ENCODE data around the gene C2CD4D.
"Not testable (repeated sequence)": the region's sequence is repeated elsewhere in the genome, so short reads cannot be mapped to it uniquely, and the experiment has no call there.

The C2CD4D gene

GRCh38 chr1:151868486-151868885 is 28.9 kb upstream of the C2CD4D start:
- Histone ChIP-seq H3K27me3 (ENCODE audit: insufficient read depth, low read length) (no peaks in the 10 kb centered on the region), H3K4me1 (ENCODE audit: insufficient read depth, low read length) (no peaks in the 10 kb centered on the region), H2AFZ (ENCODE audit: low read depth, low read length) (no peak overlapping the region), H3K9me3 (ENCODE audit: low read length) (no peaks in the 10 kb centered on the region), H3K36me3 (ENCODE audit: insufficient read depth, low read length) (peaks cover under 1% of the 10 kb centered on the region), H3K4me3 (ENCODE audit: low read length) (no peak overlapping the region)

DNA sequence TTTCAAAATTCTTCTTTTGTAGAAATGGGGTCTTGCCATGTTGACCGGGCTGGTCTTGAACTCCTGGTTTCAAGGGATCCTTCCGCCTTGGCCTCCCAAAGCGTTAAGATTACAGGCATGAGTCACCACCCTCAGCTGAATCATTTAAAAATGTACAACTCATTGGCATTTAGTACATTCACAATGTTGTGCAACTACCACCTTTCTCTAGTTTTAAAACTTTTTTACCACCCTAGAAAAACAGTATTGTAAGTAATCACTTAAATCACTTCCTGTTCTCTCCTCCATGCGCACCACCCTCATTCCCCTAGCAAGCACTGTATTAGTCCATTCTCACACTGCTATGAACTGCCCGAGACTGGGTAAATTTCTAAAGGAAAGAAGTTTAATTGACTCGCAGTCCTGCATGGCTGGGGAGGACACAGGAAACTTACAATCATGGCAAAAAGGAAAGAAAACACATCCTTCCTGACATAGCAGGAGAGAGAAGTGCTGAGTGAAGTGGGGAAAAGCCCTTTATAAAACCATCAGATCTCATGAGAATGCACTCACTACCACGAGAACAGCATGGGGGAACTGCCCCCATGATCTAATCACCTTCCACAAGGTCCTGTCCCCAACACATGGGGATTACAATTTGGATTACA is 28.3 kb upstream of the C2CD4D start:
- H3K4me1 ChIP-seq (ENCODE audit: insufficient read depth, low read length) = no peaks in the 10 kb centered on the region
- H3K27me3 ChIP-seq (ENCODE audit: insufficient read depth, low read length) = no peaks in the 10 kb centered on the region
- H3K36me3 ChIP-seq (ENCODE audit: insufficient read depth, low read length) = no peaks in the 10 kb centered on the region
- H2AFZ ChIP-seq (ENCODE audit: low read depth, low read length) = no peak overlapping the region
- H3K9me3 ChIP-seq (ENCODE audit: low read length) = no peaks in the 10 kb centered on the region
- H3K4me3 ChIP-seq (ENCODE audit: low read length) = no peak overlapping the region

DNA sequence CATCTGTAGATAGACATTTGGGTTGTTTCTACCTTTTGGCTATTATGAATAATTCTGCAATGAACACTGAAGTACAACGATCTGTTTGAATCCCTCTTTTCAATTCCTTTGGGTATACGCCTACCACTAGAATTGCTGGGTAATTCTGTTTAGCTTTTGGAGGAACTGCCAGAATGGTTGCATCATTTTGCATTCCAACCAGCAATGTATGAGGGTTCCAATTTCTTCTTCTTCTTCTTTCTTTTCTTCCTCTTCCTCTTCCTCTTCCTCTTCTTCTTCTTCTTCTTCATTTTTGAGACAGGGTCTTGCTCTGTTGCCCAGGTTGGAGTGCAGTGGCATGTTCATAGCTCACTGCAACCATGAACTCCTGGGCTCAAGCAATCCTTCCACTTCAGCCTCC is 27.7 kb upstream of the C2CD4D start:
- H3K27me3 ChIP-seq (ENCODE audit: insufficient read depth, low read length) = no peaks in the 10 kb centered on the region
- no peaks in the 10 kb centered on the region for H3K4me1 ChIP-seq (ENCODE audit: insufficient read depth, low read length)
- H3K9me3 ChIP-seq (ENCODE audit: low read length) = no peaks in the 10 kb centered on the region
- no peak overlapping the region for H3K4me3 ChIP-seq (ENCODE audit: low read length)
- H2AFZ ChIP-seq (ENCODE audit: low read depth, low read length) = no peak overlapping the region
- no peaks in the 10 kb centered on the region for H3K36me3 ChIP-seq (ENCODE audit: insufficient read depth, low read length)

DNA sequence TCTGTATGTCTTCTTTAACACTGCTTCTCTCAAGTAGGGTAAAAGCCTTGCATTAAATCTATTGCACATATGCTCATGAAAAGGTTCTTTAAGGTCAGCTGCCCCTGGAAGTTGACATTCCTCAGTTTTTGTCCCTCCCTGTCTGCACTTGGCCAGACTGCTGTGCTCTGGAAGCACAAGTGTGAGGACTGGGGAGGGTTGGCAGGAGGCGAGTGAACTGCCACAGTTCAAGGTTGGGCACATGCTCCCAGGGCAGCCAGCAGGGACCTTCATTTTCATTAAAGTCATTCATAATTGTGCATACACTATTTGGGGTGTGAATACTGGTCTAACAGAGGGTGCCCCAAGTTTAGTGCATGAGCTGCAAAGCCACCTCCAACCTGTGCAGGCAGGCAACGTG is 24.8 kb upstream of the C2CD4D start:
- Histone ChIP-seq H2AFZ (ENCODE audit: low read depth, low read length) (no peak overlapping the region), H3K36me3 (ENCODE audit: insufficient read depth, low read length) (no peaks in the 10 kb centered on the region), H3K4me3 (ENCODE audit: low read length) (no peak overlapping the region), H3K9me3 (ENCODE audit: low read length) (no peaks in the 10 kb centered on the region), H3K4me1 (ENCODE audit: insufficient read depth, low read length) (no peaks in the 10 kb centered on the region), H3K27me3 (ENCODE audit: insufficient read depth, low read length) (peaks cover 5% of the 10 kb centered on the region)

DNA sequence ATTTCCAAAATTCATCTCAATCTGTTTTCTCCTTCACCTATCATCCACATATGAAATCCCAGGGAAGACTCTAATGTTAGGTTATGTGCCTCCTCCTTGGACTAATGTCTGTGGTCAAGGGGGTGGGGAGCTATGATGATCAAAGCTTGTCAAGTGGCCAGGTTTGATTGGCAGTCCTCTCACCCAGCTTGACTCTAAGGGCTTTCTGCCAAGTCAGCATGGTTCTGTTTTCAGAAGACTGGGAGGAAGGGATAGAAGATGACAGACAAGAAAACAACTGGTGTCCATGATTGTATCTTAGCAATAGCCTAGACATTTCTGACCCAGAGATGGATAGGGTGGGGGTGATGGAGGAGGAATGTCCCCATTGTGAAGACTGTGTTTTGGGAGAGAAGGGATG is 23.0 kb upstream of the C2CD4D start:
- H3K4me1 ChIP-seq (ENCODE audit: insufficient read depth, low read length) = no peaks in the 10 kb centered on the region
- no peaks in the 10 kb centered on the region for H3K9me3 ChIP-seq (ENCODE audit: low read length)
- H3K4me3 ChIP-seq (ENCODE audit: low read length) = no peak overlapping the region
- peaks cover 14% of the 10 kb centered on the region for H3K27me3 ChIP-seq (ENCODE audit: insufficient read depth, low read length)
- H2AFZ ChIP-seq (ENCODE audit: low read depth, low read length) = no peak overlapping the region
- H3K36me3 ChIP-seq (ENCODE audit: insufficient read depth, low read length) = no peaks in the 10 kb centered on the region

DNA sequence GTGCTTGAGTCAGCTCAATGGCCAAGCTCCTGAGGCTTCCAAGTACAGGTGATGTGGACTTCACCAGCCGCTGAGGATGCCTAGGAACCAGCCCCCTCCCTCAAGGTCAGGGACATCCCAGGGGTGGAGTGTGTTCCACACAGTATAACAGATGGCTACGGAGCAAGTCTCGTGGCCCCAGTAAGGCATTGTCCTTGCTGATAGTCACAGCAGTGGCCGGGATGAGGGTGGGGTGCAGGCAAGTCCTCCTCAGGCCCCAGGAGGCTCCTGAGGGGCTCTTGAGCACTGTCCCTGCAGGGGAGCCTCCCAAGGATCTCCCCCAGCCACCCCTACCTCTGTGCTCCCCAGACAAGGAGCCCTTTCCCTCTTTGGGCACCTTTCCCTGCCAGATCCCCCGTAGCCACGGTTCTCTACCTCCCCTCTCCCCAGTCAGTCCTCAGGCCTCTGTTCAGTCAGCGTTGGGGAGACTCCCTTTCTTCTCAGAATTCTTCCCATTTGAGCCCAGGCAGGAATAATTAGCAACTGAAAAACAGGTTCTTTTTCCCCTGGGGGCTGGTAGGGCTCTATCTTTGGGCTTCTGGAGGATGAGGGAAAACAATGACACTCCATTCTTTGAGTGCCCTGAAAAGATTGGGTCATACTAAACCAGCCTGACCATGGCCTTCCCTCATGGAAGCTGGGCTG is 21.0 kb upstream of the C2CD4D start:
- no peaks in the 10 kb centered on the region for H3K9me3 ChIP-seq (ENCODE audit: low read length)
- H3K27me3 ChIP-seq (ENCODE audit: insufficient read depth, low read length) = peaks cover 17% of the 10 kb centered on the region
- no peaks in the 10 kb centered on the region for H3K4me1 ChIP-seq (ENCODE audit: insufficient read depth, low read length)
- H3K4me3 ChIP-seq (ENCODE audit: low read length) = no peak overlapping the region
- H2AFZ ChIP-seq (ENCODE audit: low read depth, low read length) = no peak overlapping the region
- H3K36me3 ChIP-seq (ENCODE audit: insufficient read depth, low read length) = no peaks in the 10 kb centered on the region

GRCh38 chr1:151859891-151860293 is 20.3 kb upstream of the C2CD4D start:
- Histone ChIP-seq H3K9me3 (ENCODE audit: low read length) (no peaks in the 10 kb centered on the region), H3K4me1 (ENCODE audit: insufficient read depth, low read length) (no peaks in the 10 kb centered on the region), H2AFZ (ENCODE audit: low read depth, low read length) (no peak overlapping the region), H3K36me3 (ENCODE audit: insufficient read depth, low read length) (no peaks in the 10 kb centered on the region), H3K27me3 (ENCODE audit: insufficient read depth, low read length) (peaks cover 17% of the 10 kb centered on the region), H3K4me3 (ENCODE audit: low read length) (no peak overlapping the region)

GRCh38 chr1:151858886-151859665 is 19.5 kb upstream of the C2CD4D start:
- no peaks in the 10 kb centered on the region for H3K36me3 ChIP-seq (ENCODE audit: insufficient read depth, low read length)
- H2AFZ ChIP-seq (ENCODE audit: low read depth, low read length) = no peak overlapping the region
- H3K9me3 ChIP-seq (ENCODE audit: low read length) = no peaks in the 10 kb centered on the region
- H3K4me1 ChIP-seq (ENCODE audit: insufficient read depth, low read length) = no peaks in the 10 kb centered on the region
- no peak overlapping the region for H3K4me3 ChIP-seq (ENCODE audit: low read length)
- H3K27me3 ChIP-seq (ENCODE audit: insufficient read depth, low read length) = peaks cover 17% of the 10 kb centered on the region

GRCh38 chr1:151858030-151858746 is 18.6 kb upstream of the C2CD4D start:
- no peaks in the 10 kb centered on the region for H3K4me1 ChIP-seq (ENCODE audit: insufficient read depth, low read length)
- H3K27me3 ChIP-seq (ENCODE audit: insufficient read depth, low read length) = peaks cover 17% of the 10 kb centered on the region
- H2AFZ ChIP-seq (ENCODE audit: low read depth, low read length) = no peak overlapping the region
- no peaks in the 10 kb centered on the region for H3K36me3 ChIP-seq (ENCODE audit: insufficient read depth, low read length)
- no peak overlapping the region for H3K4me3 ChIP-seq (ENCODE audit: low read length)
- no peaks in the 10 kb centered on the region for H3K9me3 ChIP-seq (ENCODE audit: low read length)

- no peaks in the 10 kb centered on the region for H3K4me1 ChIP-seq (ENCODE audit: insufficient read depth, low read length)
- no peak overlapping the region for H2AFZ ChIP-seq (ENCODE audit: low read depth, low read length)
- H3K27me3 ChIP-seq (ENCODE audit: insufficient read depth, low read length) = peaks cover 28% of the 10 kb centered on the region
- H3K36me3 ChIP-seq (ENCODE audit: insufficient read depth, low read length) = no peaks in the 10 kb centered on the region
- no peaks in the 10 kb centered on the region for H3K9me3 ChIP-seq (ENCODE audit: low read length)
- H3K4me3 ChIP-seq (ENCODE audit: low read length) = no peak overlapping the region
Observed at GRCh38 chr1:151855933-151856332, 16.3 kb upstream of the C2CD4D start.

DNA sequence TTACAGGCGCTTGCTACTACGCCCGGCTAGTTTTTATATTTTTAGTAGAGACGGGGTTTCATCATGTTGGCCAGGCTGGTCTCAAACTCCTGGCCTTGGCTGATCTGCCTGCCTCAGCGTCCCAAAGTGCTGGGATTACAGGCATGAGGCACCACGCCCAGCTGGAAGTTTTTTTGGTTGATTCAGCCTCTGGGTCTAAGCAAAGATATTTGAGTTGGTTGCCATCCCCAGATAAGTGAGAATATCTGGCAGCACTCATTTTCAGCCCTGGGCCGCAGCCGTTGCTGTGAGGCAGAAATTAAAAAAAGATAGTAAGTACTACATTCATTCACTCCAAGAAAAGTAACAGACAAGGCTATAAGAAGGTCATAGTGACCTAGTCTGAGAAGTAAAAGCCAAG is 15.9 kb upstream of the C2CD4D start:
- H3K36me3 ChIP-seq (ENCODE audit: insufficient read depth, low read length); H2AFZ ChIP-seq (ENCODE audit: low read depth, low read length); H3K9me3 ChIP-seq (ENCODE audit: low read length); H3K4me3 ChIP-seq (ENCODE audit: low read length); H3K4me1 ChIP-seq (ENCODE audit: insufficient read depth, low read length): not testable (repeated sequence)
- H3K27me3 ChIP-seq (ENCODE audit: insufficient read depth, low read length) = peaks cover 32% of the 10 kb centered on the region

DNA sequence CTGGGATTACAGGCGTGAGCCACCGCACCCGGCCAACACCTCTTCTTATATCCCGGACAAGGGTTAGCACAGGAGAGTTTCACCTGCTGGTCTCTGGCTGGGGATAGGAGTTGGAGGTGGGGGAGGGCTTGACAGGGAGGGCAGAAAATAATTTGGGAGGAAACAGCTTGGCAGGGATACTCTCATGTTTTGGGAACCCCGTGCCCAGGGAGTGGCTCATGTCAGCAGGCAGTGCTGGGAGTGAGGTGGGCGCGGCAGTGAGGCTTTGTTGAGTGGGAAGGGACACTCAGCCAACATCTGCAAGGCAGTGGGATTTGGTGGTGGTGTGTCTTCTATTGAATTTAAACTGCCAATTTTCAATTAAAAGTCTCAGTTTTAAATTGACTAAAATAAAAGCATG is 15.0 kb upstream of the C2CD4D start:
- Histone ChIP-seq H3K27me3 (ENCODE audit: insufficient read depth, low read length) (peaks cover 38% of the 10 kb centered on the region), H2AFZ (ENCODE audit: low read depth, low read length) (no peak overlapping the region), H3K4me1 (ENCODE audit: insufficient read depth, low read length) (no peaks in the 10 kb centered on the region), H3K4me3 (ENCODE audit: low read length) (no peak overlapping the region), H3K9me3 (ENCODE audit: low read length) (no peaks in the 10 kb centered on the region), H3K36me3 (ENCODE audit: insufficient read depth, low read length) (no peaks in the 10 kb centered on the region)

DNA sequence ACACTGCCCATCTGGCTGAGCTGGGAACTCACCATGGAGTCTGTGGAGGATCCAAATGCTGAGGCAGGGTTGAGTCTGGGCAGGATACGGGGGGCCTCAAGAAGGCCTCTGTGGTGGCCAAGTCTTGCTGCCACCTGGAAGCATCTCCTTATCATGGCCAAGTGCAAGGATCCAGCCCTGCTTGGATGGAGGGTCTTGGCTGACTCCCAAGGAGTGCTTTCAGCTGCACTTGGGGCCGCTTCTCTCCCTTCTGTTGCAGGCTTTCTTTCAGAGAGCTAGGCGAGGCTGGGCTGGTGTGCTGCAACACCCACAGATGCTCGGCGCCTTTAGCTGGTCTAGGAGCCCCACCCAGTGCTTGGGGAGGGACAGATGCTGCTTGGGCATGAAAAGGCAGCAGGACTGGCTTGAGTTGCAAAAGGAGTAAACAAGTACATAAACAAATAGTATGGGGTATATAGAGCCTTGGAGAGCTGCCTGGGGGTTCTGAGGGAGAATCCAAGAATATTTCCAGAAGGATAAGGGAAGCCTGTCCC is 13.9 kb upstream of the C2CD4D start, which contains the start of gene THEM5:
Gene THEM5, minus strand, starts transcription at position 302 of the 533 bp plus-strand sequence. Its CDS starts 147 bp downstream, at position 155.
- no peak within 1 kb of the TSS for H3K4me3 ChIP-seq (ENCODE audit: low read length)
- no peaks in the 10 kb centered on the region for H3K4me1 ChIP-seq (ENCODE audit: insufficient read depth, low read length)
- H2AFZ ChIP-seq (ENCODE audit: low read depth, low read length) = no peak within 1 kb of the TSS
- H3K27me3 ChIP-seq (ENCODE audit: insufficient read depth, low read length) = peaks cover 40% of the 10 kb centered on the region
- H3K9me3 ChIP-seq (ENCODE audit: low read length) = no peaks in the 10 kb centered on the region
- H3K36me3 ChIP-seq (ENCODE audit: insufficient read depth, low read length) = no peaks in the 10 kb centered on the region

Measured in neuron (in vitro differentiated cells).